GM12878 (cell line): ENCODE results near the gene CREBBP. TPM values are rescaled to one million over a fixed set of nuclear protein-coding genes. Genes with fewer than 3 reads are reported as not detected.

Experiments used
- ATAC-seq: fragments of 200-7000 bp; cut with Tn5 transposase; 3 replicates; pipeline ENCODE4 v1.9.1; 2020; ENCODE audit warnings: mild to moderate bottlenecking, moderate library complexity
- BruUV-seq: library from RNA; stranded (reverse); fragments of 400-500 nt; replicated peaks from 2 replicates; lab custom pipeline; 2021; lab: Mats Ljungman, UMichigan
- CTCF ChIA-PET: fragments of 300-600 bp; sonication (Branson Sonifier 250); formaldehyde crosslinking; extraction: SDS; loops from one replicate; lab custom pipeline; 2021; ENCODE audit warnings: inconsistent platforms; lab: Yijun Ruan, JAX
- POLR2A ChIA-PET: fragments of 350-600 bp; formaldehyde crosslinking; extraction: SDS; loops from one replicate; lab custom pipeline; 2021; ENCODE audit warnings: inconsistent platforms; lab: Charles Lee
- RAD21 ChIA-PET: fragments of 300-600 bp; sonication (Branson Sonifier 250); formaldehyde crosslinking; loops from one replicate; lab custom pipeline; 2023; ENCODE audit warnings: antibody characterized with exemption; ENCODE audit not compliant: unreplicated experiment; lab: Charles Lee
- SMC1A ChIA-PET: fragments of 300-600 bp; sonication (Branson Sonifier 250); formaldehyde crosslinking; loops from one replicate; lab custom pipeline; 2023; ENCODE audit not compliant: unreplicated experiment, uncharacterized antibody; lab: Charles Lee
- DNase-seq: peaks from one replicate; pipeline ENCODE4 v3.0.0-alpha.2; 2011; ENCODE audit warnings: low read depth, low spot score
- FAIRE-seq: peaks from 3 replicates; lab custom pipeline; 2011; peaks lifted over from hg19 to GRCh38; lab: Jason Lieb, UNC
- H2AFZ ChIP-seq: 2 replicates; pipeline ENCODE4 v1.6.0; 2011; ENCODE audit warnings: low read depth, low read length, control low read depth; ENCODE audit not compliant: control insufficient read depth
- H3K27ac ChIP-seq: 2 replicates; pipeline ENCODE4 v1.5.1; 2011; ENCODE audit warnings: control low read depth; ENCODE audit not compliant: control insufficient read depth, insufficient read depth
- H3K27me3 ChIP-seq, 2 experiments: replicated peaks in 1 of 2; 2 replicates each; pipeline versions ENCODE4 v1.6.0 to v1.6.1; 2011; ENCODE audit warnings: low read length in 1 of 2; ENCODE audit not compliant: control insufficient read depth in 2 of 2, insufficient read depth in 2 of 2
- H3K36me3 ChIP-seq, 2 experiments: 2 replicates each; pipeline ENCODE4 v1.5.1; 2011; ENCODE audit warnings: low read length in 1 of 2; ENCODE audit not compliant: control insufficient read depth in 2 of 2, insufficient read depth in 2 of 2
- H3K4me1 ChIP-seq: 2 replicates; pipeline ENCODE4 v1.6.1; 2011; ENCODE audit warnings: mild to moderate bottlenecking, low read length, moderate library complexity, mixed read lengths; ENCODE audit not compliant: control insufficient read depth, insufficient read depth
- H3K4me2 ChIP-seq: 2 replicates; pipeline ENCODE4 v1.6.0; 2011; ENCODE audit warnings: control low read depth; ENCODE audit not compliant: control insufficient read depth, insufficient read depth
- H3K4me3 ChIP-seq: fragments of 200-600 bp; sonication (generic); 2 replicates; pipeline ENCODE4 v1.5.1; 2016
- H3K79me2 ChIP-seq: 2 replicates; pipeline ENCODE4 v1.6.0; 2011; ENCODE audit warnings: low read length; ENCODE audit not compliant: control insufficient read depth, insufficient read depth
- H3K9ac ChIP-seq: 2 replicates; pipeline ENCODE4 v1.8.0; 2011; ENCODE audit warnings: low read length, control low read depth, mixed read lengths; ENCODE audit not compliant: control insufficient read depth, insufficient read depth
- H3K9me3 ChIP-seq: replicated peaks from 3 replicates; pipeline ENCODE4 v1.5.1; 2011; ENCODE audit warnings: mild to moderate bottlenecking, low read length; ENCODE audit not compliant: control insufficient read depth, insufficient read depth
- H4K20me1 ChIP-seq: 2 replicates; pipeline ENCODE4 v1.6.0; 2011; ENCODE audit not compliant: control insufficient read depth, insufficient read depth
- BRCA1 ChIP-seq: IDR thresholded peaks from 2 replicates; pipeline ENCODE4 v1.6.1; 2011; ENCODE audit warnings: low read depth, low read length, improper control_type of control experiment
- CREB1 ChIP-seq: IDR thresholded peaks from 2 replicates; pipeline ENCODE4 v1.6.1; 2012; ENCODE audit warnings: low read depth, mild to moderate bottlenecking, inconsistent platforms
- JUND ChIP-seq: IDR thresholded peaks from 2 replicates; pipeline ENCODE4 v1.6.1; 2012; ENCODE audit warnings: low read depth, mild to moderate bottlenecking, low read length, improper control_type of control experiment, moderate library complexity
- RAD21 ChIP-seq: IDR thresholded peaks from 2 replicates; pipeline ENCODE4 v1.6.1; 2011; ENCODE audit warnings: mild to moderate bottlenecking, low read depth, low read length, moderate library complexity; ENCODE audit not compliant: insufficient read depth
- SP1 ChIP-seq: IDR thresholded peaks from one replicate; pipeline ENCODE4 v1.6.1; 2011; ENCODE audit warnings: low read depth, low read length
- TAF1 ChIP-seq: IDR thresholded peaks from 2 replicates; pipeline ENCODE4 v1.6.1; 2011; ENCODE audit warnings: mild to moderate bottlenecking, low read depth, low read length, borderline replicate concordance
- TARDBP ChIP-seq: IDR thresholded peaks from 2 replicates; pipeline ENCODE4 v1.6.1; 2016; ENCODE audit warnings: borderline replicate concordance
- ZNF622 ChIP-seq: fragments of 450-650 bp; IDR thresholded peaks from 2 replicates; pipeline ENCODE4 v1.6.1; 2017; ENCODE audit warnings: mild to moderate bottlenecking, inconsistent platforms
- WGBS: methylation state at CpG from one replicate; pipeline ENCODE4 v1.1.6; 2016; ENCODE audit warnings: low lambda C conversion rate; ENCODE audit not compliant: insufficient replicate concordance, insufficient coverage; ENCODE audit errors: missing lambda C conversion rate; 5-methylcytosine and 5-hydroxymethylcytosine counted together
- in situ Hi-C: fragments of 300-500 bp; cut with MboI; formaldehyde crosslinking; loops from 9 replicates; pipeline ENCODE4 v1.14.3; 2018; ENCODE audit warnings: mixed read lengths
- intact Hi-C: fragments of 100-400 bp; cut with micrococcal nuclease; formaldehyde crosslinking; loops from one replicate; pipeline ENCODE4 v1.14.2; 2022; ENCODE audit not compliant: unreplicated experiment
- polyA plus RNA-seq, 11 experiments: library from polyadenylated mRNA; depleted of rRNA in 4 of 11; unstranded in 6 of 11; stranded (reverse) in 5 of 11; fragments of >200 nt; fragmentation: Nextera tagmentation in 4 of 11; fragmentation: Illumina TruSeq in 1 of 11; extraction: Ambion mirVana in 4 of 11; extraction: Trizol in 1 of 11; gene quantifications; 1 replicate in 1 of 11; 2 replicates in 10 of 11; pipeline versions ENCODE4 v1.2.1 to v1.2.3, GENCODE V29; 2011 to 2016; ENCODE audit warnings: inconsistent platforms in 2 of 11, missing spikeins in 2 of 11, low read depth in 1 of 11
- total RNA-seq, 4 experiments: library from RNA; depleted of rRNA in 3 of 4; stranded (reverse); fragments of >200 nt in 3 of 4; fragmentation: Illumina TruSeq in 1 of 4; extraction: Trizol in 1 of 4; gene quantifications; 2 replicates each; pipeline versions ENCODE4 v1.2.1 to v1.2.3, GENCODE V29; 2013 to 2021
- TF ChIP-seq, protein P1 (sequence below): fragments of 450-650 bp; IDR thresholded peaks from 2 replicates; pipeline ENCODE4 v1.6.1; 2017; ENCODE audit warnings: mild to moderate bottlenecking, moderate library complexity
- TF ChIP-seq, protein P2 (sequence below): IDR thresholded peaks from 2 replicates; pipeline ENCODE4 v1.6.1; 2011; ENCODE audit warnings: borderline replicate concordance, low read depth, mild to moderate bottlenecking, moderate library complexity, low read length; ENCODE audit not compliant: insufficient read depth, poor library complexity, severe bottlenecking

Gene CREBBP
- total and polyA plus RNA-seq, 10 of the 15 experiments (the other 5 are each of a cell fraction or from before 2014, with no cell fraction given) = 3.4 to 32.7 (median 7.9) TPM

DNA sequence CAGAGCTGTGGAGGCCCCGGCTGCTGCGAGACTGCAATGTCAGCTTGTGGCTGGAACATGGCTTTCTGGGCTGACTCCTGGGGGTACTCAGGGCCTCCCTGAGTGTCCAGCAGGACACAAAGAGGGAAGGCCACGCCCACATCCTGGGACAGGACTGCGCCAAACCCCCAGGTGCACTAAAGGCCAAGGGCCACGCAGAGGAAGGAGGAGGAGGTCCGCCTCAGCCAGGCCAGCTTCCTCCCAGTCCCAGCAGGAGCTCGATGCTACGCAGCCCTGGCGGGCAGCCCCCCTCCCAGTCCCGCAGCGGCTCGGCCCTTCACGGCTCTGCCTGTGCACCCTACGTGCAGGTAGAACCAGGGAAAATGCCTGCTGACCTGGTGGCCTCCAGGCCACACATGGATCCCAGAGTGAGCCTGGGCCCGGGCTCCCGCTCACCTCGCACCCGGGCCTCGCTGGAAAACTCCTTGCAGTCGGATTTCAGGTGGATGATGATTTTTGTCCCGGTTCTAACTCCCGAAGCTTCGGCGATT is 204.8 kb downstream of the CREBBP start:
- Histone ChIP-seq H3K4me1 (no peaks in the 10 kb centered on the region), H3K79me2 (no peaks in the 10 kb centered on the region), H4K20me1 (no peaks in the 10 kb centered on the region; the same call in 1 of the 2 replicates), H3K27me3 (no peaks in the 10 kb centered on the region), H3K27ac (no peak overlapping the region), H3K36me3 (peaks cover 16 to 38% of the 10 kb centered on the region in 2 experiments), H3K4me2 (no peak overlapping the region), H2AFZ (no peak overlapping the region), H3K9ac (no peak overlapping the region), H3K9me3 (no peaks in the 10 kb centered on the region), H3K4me3 (no peak overlapping the region)
- SMC1A ChIA-PET = no interaction called here
- 90% methylated on average over 24 of the region's 24 CpGs for WGBS
- BruUV-seq = no TSS peak
- no peak for FAIRE-seq
- CTCF ChIA-PET = no interaction called here
- no peak for DNase-seq
- RAD21 ChIA-PET = no interaction called here
- in situ Hi-C loops = no loop called here
- no peak for ATAC-seq
- intact Hi-C loops = no loop called here
- TF ChIP-seq TAF1 (no peak), SP1 (no peak), RAD21 (no peak), BRCA1 (no peak), JUND (no peak), ZNF622 (no peak), TARDBP (no peak), CREB1 (no peak)
- TF ChIP-seq, protein P1, sequence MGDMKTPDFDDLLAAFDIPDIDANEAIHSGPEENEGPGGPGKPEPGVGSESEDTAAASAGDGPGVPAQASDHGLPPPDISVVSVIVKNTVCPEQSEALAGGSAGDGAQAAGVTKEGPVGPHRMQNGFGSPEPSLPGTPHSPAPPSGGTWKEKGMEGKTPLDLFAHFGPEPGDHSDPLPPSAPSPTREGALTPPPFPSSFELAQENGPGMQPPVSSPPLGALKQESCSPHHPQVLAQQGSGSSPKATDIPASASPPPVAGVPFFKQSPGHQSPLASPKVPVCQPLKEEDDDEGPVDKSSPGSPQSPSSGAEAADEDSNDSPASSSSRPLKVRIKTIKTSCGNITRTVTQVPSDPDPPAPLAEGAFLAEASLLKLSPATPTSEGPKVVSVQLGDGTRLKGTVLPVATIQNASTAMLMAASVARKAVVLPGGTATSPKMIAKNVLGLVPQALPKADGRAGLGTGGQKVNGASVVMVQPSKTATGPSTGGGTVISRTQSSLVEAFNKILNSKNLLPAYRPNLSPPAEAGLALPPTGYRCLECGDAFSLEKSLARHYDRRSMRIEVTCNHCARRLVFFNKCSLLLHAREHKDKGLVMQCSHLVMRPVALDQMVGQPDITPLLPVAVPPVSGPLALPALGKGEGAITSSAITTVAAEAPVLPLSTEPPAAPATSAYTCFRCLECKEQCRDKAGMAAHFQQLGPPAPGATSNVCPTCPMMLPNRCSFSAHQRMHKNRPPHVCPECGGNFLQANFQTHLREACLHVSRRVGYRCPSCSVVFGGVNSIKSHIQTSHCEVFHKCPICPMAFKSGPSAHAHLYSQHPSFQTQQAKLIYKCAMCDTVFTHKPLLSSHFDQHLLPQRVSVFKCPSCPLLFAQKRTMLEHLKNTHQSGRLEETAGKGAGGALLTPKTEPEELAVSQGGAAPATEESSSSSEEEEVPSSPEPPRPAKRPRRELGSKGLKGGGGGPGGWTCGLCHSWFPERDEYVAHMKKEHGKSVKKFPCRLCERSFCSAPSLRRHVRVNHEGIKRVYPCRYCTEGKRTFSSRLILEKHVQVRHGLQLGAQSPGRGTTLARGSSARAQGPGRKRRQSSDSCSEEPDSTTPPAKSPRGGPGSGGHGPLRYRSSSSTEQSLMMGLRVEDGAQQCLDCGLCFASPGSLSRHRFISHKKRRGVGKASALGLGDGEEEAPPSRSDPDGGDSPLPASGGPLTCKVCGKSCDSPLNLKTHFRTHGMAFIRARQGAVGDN = no peak
- TF ChIP-seq, protein P2, sequence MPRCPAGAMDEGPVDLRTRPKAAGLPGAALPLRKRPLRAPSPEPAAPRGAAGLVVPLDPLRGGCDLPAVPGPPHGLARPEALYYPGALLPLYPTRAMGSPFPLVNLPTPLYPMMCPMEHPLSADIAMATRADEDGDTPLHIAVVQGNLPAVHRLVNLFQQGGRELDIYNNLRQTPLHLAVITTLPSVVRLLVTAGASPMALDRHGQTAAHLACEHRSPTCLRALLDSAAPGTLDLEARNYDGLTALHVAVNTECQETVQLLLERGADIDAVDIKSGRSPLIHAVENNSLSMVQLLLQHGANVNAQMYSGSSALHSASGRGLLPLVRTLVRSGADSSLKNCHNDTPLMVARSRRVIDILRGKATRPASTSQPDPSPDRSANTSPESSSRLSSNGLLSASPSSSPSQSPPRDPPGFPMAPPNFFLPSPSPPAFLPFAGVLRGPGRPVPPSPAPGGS = no peak
- POLR2A ChIA-PET = no interaction called here

Other genes starting within 250 kb of the CREBBP start
- gene DNASE1, start 226.0 kb downstream of the CREBBP start, total RNA-seq (2014; rRNA removed) = 9.4 and 9.9 TPM in 2 replicates
- 4.8 and 7.0 TPM in 2 replicates for gene DNASE1, start 226.0 kb downstream of the CREBBP start, total RNA-seq (2014; rRNA removed; fragmentation: Illumina TruSeq; extraction: Trizol)
- gene DNASE1, start 226.0 kb downstream of the CREBBP start, total RNA-seq (2021) = 7.9 and 8.3 TPM in 2 replicates
- 6.3 and 8.7 TPM in 2 replicates for gene DNASE1, start 226.0 kb downstream of the CREBBP start, polyA plus RNA-seq (2011; rRNA removed)
- gene DNASE1, start 226.0 kb downstream of the CREBBP start, polyA plus RNA-seq (2014; fragmentation: Illumina TruSeq; extraction: Trizol) = 4.6 and 7.3 TPM in 2 replicates
- gene DNASE1, start 226.0 kb downstream of the CREBBP start, polyA plus RNA-seq (2014; fragmentation: Nextera tagmentation; extraction: Ambion mirVana) = 1 to 10 TPM in 1 of 2 experiments, under 1 TPM in 1; 0.23 to 1.7 TPM
- 12.0 and 15.1 TPM in 2 replicates for gene DNASE1, start 226.0 kb downstream of the CREBBP start, polyA plus RNA-seq (2014; rRNA removed)
- gene DNASE1, start 226.0 kb downstream of the CREBBP start, polyA plus RNA-seq (2016; fragmentation: Nextera tagmentation; extraction: Ambion mirVana) = 1 to 10 TPM; 7.6 to 9.2 TPM
- gene TRAP1, start 163.2 kb downstream of the CREBBP start, total RNA-seq (2014; rRNA removed) = 308 and 442 TPM in 2 replicates
- 102 and 111 TPM in 2 replicates for gene TRAP1, start 163.2 kb downstream of the CREBBP start, total RNA-seq (2014; rRNA removed; fragmentation: Illumina TruSeq; extraction: Trizol)
- gene TRAP1, start 163.2 kb downstream of the CREBBP start, total RNA-seq (2021) = 287 and 303 TPM in 2 replicates
- gene TRAP1, start 163.2 kb downstream of the CREBBP start, polyA plus RNA-seq (2011; rRNA removed) = 106 and 262 TPM in 2 replicates
- 112 and 214 TPM in 2 replicates for gene TRAP1, start 163.2 kb downstream of the CREBBP start, polyA plus RNA-seq (2014; fragmentation: Illumina TruSeq; extraction: Trizol)
- gene TRAP1, start 163.2 kb downstream of the CREBBP start, polyA plus RNA-seq (2014; fragmentation: Nextera tagmentation; extraction: Ambion mirVana) = 10 to 100 TPM; 16.3 to 60.3 TPM
- gene TRAP1, start 163.2 kb downstream of the CREBBP start, polyA plus RNA-seq (2014; rRNA removed) = 238 and 391 TPM in 2 replicates
- gene TRAP1, start 163.2 kb downstream of the CREBBP start, polyA plus RNA-seq (2016; fragmentation: Nextera tagmentation; extraction: Ambion mirVana) = 100 to 1,000 TPM; 243 to 265 TPM
- under 0.01 and 0.11 TPM in 2 replicates for gene ADCY9, start 235.7 kb upstream of the CREBBP start, total RNA-seq (2014; rRNA removed)
- gene ADCY9, start 235.7 kb upstream of the CREBBP start, total RNA-seq (2014; rRNA removed; fragmentation: Illumina TruSeq; extraction: Trizol) = 0.09 TPM in 2 replicates
- gene ADCY9, start 235.7 kb upstream of the CREBBP start, total RNA-seq (2021) = 0.27 and 0.41 TPM in 2 replicates
- 0.06 and 0.15 TPM in 2 replicates for gene ADCY9, start 235.7 kb upstream of the CREBBP start, polyA plus RNA-seq (2011; rRNA removed)
- gene ADCY9, start 235.7 kb upstream of the CREBBP start, polyA plus RNA-seq (2014; fragmentation: Illumina TruSeq; extraction: Trizol) = 0.32 TPM in 1 of 2 replicates, not detected in the other
- gene ADCY9, start 235.7 kb upstream of the CREBBP start, polyA plus RNA-seq (2014; fragmentation: Nextera tagmentation; extraction: Ambion mirVana) = not detected
- gene ADCY9, start 235.7 kb upstream of the CREBBP start, polyA plus RNA-seq (2014; rRNA removed) = 0.06 and 0.10 TPM in 2 replicates
- under 1 TPM in 1 of 2 experiments, not detected in 1; 0.19 TPM for gene ADCY9, start 235.7 kb upstream of the CREBBP start, polyA plus RNA-seq (2016; fragmentation: Nextera tagmentation; extraction: Ambion mirVana)